ENCODE data around the gene ATAD3B.
A peak's percentile ranks its signal among the peaks of the same experiment; 100 is the strongest.
"Not testable (repeated sequence)": the region's sequence is repeated elsewhere in the genome, so short reads cannot be mapped to it uniquely, and the experiment has no call there.

ATAD3B gene

GRCh38 chr1:1482856-1483255 is 11.3 kb downstream of the ATAD3B start:
- DNase-seq = no peak

GRCh38 chr1:1483714-1484113 is 12.1 kb downstream of the ATAD3B start:
- DNase-seq = no peak

- not testable (repeated sequence) for DNase-seq
Measured at GRCh38 chr1:1484976-1485750, 13.6 kb downstream of the ATAD3B start.

- DNase-seq = not testable (repeated sequence)
Measured at GRCh38 chr1:1485755-1486317, 14.3 kb downstream of the ATAD3B start.

GRCh38 chr1:1487701-1488100 is 16.1 kb downstream of the ATAD3B start:
- no peak for DNase-seq

GRCh38 chr1:1489231-1489630 is 17.7 kb downstream of the ATAD3B start:
- DNase-seq = no peak

GRCh38 chr1:1489861-1490260 is 18.3 kb downstream of the ATAD3B start:
- no peak for DNase-seq

- DNase-seq = no peak
Measured at GRCh38 chr1:1490633-1491230, 19.2 kb downstream of the ATAD3B start.

- DNase-seq = no peak
Measured at GRCh38 chr1:1491601-1492000, 20.0 kb downstream of the ATAD3B start.

- DNase-seq = not testable (repeated sequence)
Measured at GRCh38 chr1:1494311-1494710, 22.7 kb downstream of the ATAD3B start.

GRCh38 chr1:1495461-1495975 is 24.0 kb downstream of the ATAD3B start:
- DNase-seq = not testable (repeated sequence)

- DNase-seq = peak in 3 of 4 experiments; percentile 42 to 63 (median 44)
Measured at GRCh38 chr1:1504777-1505365, 33.3 kb downstream of the ATAD3B start.

GRCh38 chr1:1505366-1505798 is 33.8 kb downstream of the ATAD3B start:
- DNase-seq = not testable (repeated sequence)

GRCh38 chr1:1505801-1506200 is 34.2 kb downstream of the ATAD3B start:
- DNase-seq = not testable (repeated sequence)

GRCh38 chr1:1507305-1507704 is 35.7 kb downstream of the ATAD3B start:
- DNase-seq = no peak

- DNase-seq = not testable (repeated sequence)
Measured at GRCh38 chr1:1508775-1509464, 37.4 kb downstream of the ATAD3B start.

GRCh38 chr1:1509465-1509850 is 37.9 kb downstream of the ATAD3B start:
- not testable (repeated sequence) for DNase-seq

- DNase-seq = no peak
Measured at GRCh38 chr1:1510912-1511532, 39.5 kb downstream of the ATAD3B start.

- DNase-seq = peak; percentile 78 to 91 (median 89)
Measured at GRCh38 chr1:1511533-1512285, 40.1 kb downstream of the ATAD3B start, which contains the start of gene ATAD3A. TSS of gene ATAD3A (plus strand) at chr1:1512162. CDS start at chr1:1512269, 107 bp downstream.

- DNase-seq = peak in 1 of 4 experiments; percentile 16
Measured at GRCh38 chr1:1512425-1512824, 40.9 kb downstream of the ATAD3B start.

- DNase-seq = not testable (repeated sequence)
Measured at GRCh38 chr1:1513675-1514074, 42.1 kb downstream of the ATAD3B start.

Measured in activated naive CD4-positive, alpha-beta T cell (primary cell).